Mesenchymal stem cell (in vitro differentiated cells and primary cell): Measurements from ENCODE around the gene CLSTN1.
"Not testable (repeated sequence)": the region's sequence is repeated elsewhere in the genome, so short reads cannot be mapped to it uniquely, and the experiment has no call there.

Source experiments
- DNase-seq: peaks from one replicate; pipeline ENCODE4 v3.0.0-alpha.2; 2013
- H2AFZ ChIP-seq: one replicate; pipeline ENCODE4 v1.6.1; 2013; ENCODE audit warnings: low read depth, mild to moderate bottlenecking, control low read depth, inconsistent platforms, low read length, moderate library complexity
- H2AK5ac ChIP-seq: 2 replicates; pipeline ENCODE4 v1.6.1; 2013; ENCODE audit warnings: low read length, moderate library complexity, mild to moderate bottlenecking, inconsistent platforms; ENCODE audit not compliant: severe bottlenecking
- H2BK120ac ChIP-seq: one replicate; pipeline ENCODE4 v1.6.1; 2013; ENCODE audit warnings: low read depth, mild to moderate bottlenecking, inconsistent platforms, low read length, moderate library complexity
- H2BK12ac ChIP-seq, 2 experiments: one replicate each; pipeline ENCODE4 v1.6.1; 2013; ENCODE audit warnings: inconsistent platforms in 2 of 2, low read length in 2 of 2, mild to moderate bottlenecking in 2 of 2, moderate library complexity in 2 of 2, control low read depth in 1 of 2
- H2BK15ac ChIP-seq: one replicate; pipeline ENCODE4 v1.6.1; 2013; ENCODE audit warnings: mild to moderate bottlenecking, low read depth, inconsistent platforms; ENCODE audit not compliant: poor library complexity, severe bottlenecking
- H2BK5ac ChIP-seq: 2 replicates; pipeline ENCODE4 v1.6.1; 2013; ENCODE audit warnings: low read depth, mild to moderate bottlenecking, low read length, control low read depth, inconsistent platforms; ENCODE audit not compliant: poor library complexity, severe bottlenecking
- H3K14ac ChIP-seq, 2 experiments: one replicate each; pipeline ENCODE4 v1.6.1; 2013; ENCODE audit warnings: inconsistent platforms in 2 of 2, low read length in 2 of 2, control low read depth in 1 of 2, mild to moderate bottlenecking in 1 of 2, moderate library complexity in 1 of 2
- H3K18ac ChIP-seq, 2 experiments: one replicate each; pipeline ENCODE4 v1.6.1; 2013; ENCODE audit warnings: inconsistent platforms in 2 of 2, low read length in 2 of 2, control low read depth in 1 of 2, low read depth in 1 of 2, mild to moderate bottlenecking in 1 of 2
- H3K23ac ChIP-seq, 2 experiments: one replicate each; pipeline ENCODE4 v1.6.1; 2013; ENCODE audit warnings: inconsistent platforms in 2 of 2, low read length in 2 of 2, mild to moderate bottlenecking in 2 of 2, moderate library complexity in 2 of 2, control low read depth in 1 of 2
- H3K27ac ChIP-seq: 2 replicates; pipeline ENCODE4 v1.5.1; 2013; ENCODE audit warnings: mild to moderate bottlenecking, moderate library complexity, low read length, control low read depth, inconsistent platforms; ENCODE audit not compliant: poor library complexity, severe bottlenecking
- H3K27me3 ChIP-seq, 2 experiments: 2 replicates each; pipeline versions ENCODE4 v1.6.1 to v1.7.0; 2013; ENCODE audit warnings: low read length in 2 of 2, mild to moderate bottlenecking in 2 of 2, moderate library complexity in 2 of 2, control low read depth in 1 of 2, inconsistent platforms in 1 of 2; ENCODE audit not compliant: control insufficient read depth in 1 of 2, insufficient read depth in 1 of 2
- H3K36me3 ChIP-seq, 2 experiments: 2 replicates each; pipeline versions ENCODE4 v1.6.1 to v1.7.0; 2013; ENCODE audit warnings: low read length in 2 of 2, control low read depth in 1 of 2, inconsistent platforms in 1 of 2, low read depth in 1 of 2, mild to moderate bottlenecking in 1 of 2; ENCODE audit not compliant: insufficient read depth in 2 of 2, control insufficient read depth in 1 of 2
- H3K4ac ChIP-seq, 2 experiments: one replicate each; pipeline ENCODE4 v1.6.1; 2013; ENCODE audit warnings: inconsistent platforms in 2 of 2, low read length in 2 of 2, mild to moderate bottlenecking in 2 of 2, moderate library complexity in 2 of 2, control low read depth in 1 of 2, low read depth in 1 of 2
- H3K4me1 ChIP-seq: 2 replicates; pipeline ENCODE4 v1.6.1; 2013; ENCODE audit warnings: low read depth, low read length, control low read depth; ENCODE audit not compliant: control insufficient read depth, insufficient read depth
- H3K4me2 ChIP-seq: 2 replicates; pipeline ENCODE4 v1.6.1; 2013; ENCODE audit warnings: low read length, mild to moderate bottlenecking, inconsistent platforms; ENCODE audit not compliant: poor library complexity, severe bottlenecking
- H3K4me3 ChIP-seq, 2 experiments: 2 replicates each; pipeline versions ENCODE4 v1.5.1 to v1.7.0; 2013; ENCODE audit warnings: low read length in 2 of 2, mild to moderate bottlenecking in 2 of 2, control low read depth in 1 of 2, low read depth in 1 of 2; ENCODE audit not compliant: insufficient read depth in 1 of 2
- H3K79me1 ChIP-seq: replicated peaks from 2 replicates; pipeline ENCODE4 v1.6.1; 2013; ENCODE audit warnings: mild to moderate bottlenecking, control low read depth, low read length, inconsistent platforms; ENCODE audit not compliant: poor library complexity, severe bottlenecking
- H3K9ac ChIP-seq: 2 replicates; pipeline ENCODE4 v1.7.0; 2013; ENCODE audit warnings: mild to moderate bottlenecking, low read length, moderate library complexity
- H3K9me3 ChIP-seq: 2 replicates; pipeline ENCODE4 v1.7.0; 2013; ENCODE audit warnings: mild to moderate bottlenecking, low read length; ENCODE audit not compliant: control insufficient read depth
- H4K8ac ChIP-seq: one replicate; pipeline ENCODE4 v1.6.1; 2013; ENCODE audit warnings: inconsistent platforms, mild to moderate bottlenecking, low read length, moderate library complexity
- H4K91ac ChIP-seq: one replicate; pipeline ENCODE4 v1.6.1; 2013; ENCODE audit warnings: mild to moderate bottlenecking, low read length, inconsistent platforms
- WGBS: methylation state at CpG from one replicate; pipeline ENCODE4 v1.1.7; 2013; ENCODE audit warnings: mixed read lengths; 5-methylcytosine and 5-hydroxymethylcytosine counted together

The CLSTN1 gene

GRCh38 chr1:9793291-9793690, 30.5 kb downstream of the CLSTN1 start:
- H2AK5ac ChIP-seq = peak overlapping the region; percentile 15
- WGBS = 95% methylated on average over 15 of the region's 15 CpGs

GRCh38 chr1:9792156-9793042, 31.4 kb downstream of the CLSTN1 start:
- peaks cover 15% of the 10 kb centered on the region for H3K79me1 ChIP-seq
- no peak for DNase-seq
- 77% methylated on average over 12 of the region's 14 CpGs for WGBS
- no peak overlapping the region for H4K91ac ChIP-seq
- H2BK120ac ChIP-seq = no peak overlapping the region
- H2BK15ac ChIP-seq = no peak overlapping the region
- no peak overlapping the region for H3K18ac ChIP-seq
- H3K4me2 ChIP-seq = peak overlapping the region; percentile 3
- H3K9me3 ChIP-seq = no peaks in the 10 kb centered on the region
- H2AFZ ChIP-seq = no peak overlapping the region
- peaks cover 25% of the 10 kb centered on the region for H3K4me1 ChIP-seq
- no peaks in the 10 kb centered on the region for H3K36me3 ChIP-seq
- H3K4me3 ChIP-seq = no peak overlapping the region
- H3K23ac ChIP-seq = no peak overlapping the region
- H2BK5ac ChIP-seq = no peak overlapping the region
- no peak overlapping the region for H3K27ac ChIP-seq
- no peaks in the 10 kb centered on the region for H3K27me3 ChIP-seq
- H3K14ac ChIP-seq = no peak overlapping the region
- H2AK5ac ChIP-seq = no peak overlapping the region
- H3K9ac ChIP-seq = no peak overlapping the region
- H4K8ac ChIP-seq = no peak overlapping the region
- H2BK12ac ChIP-seq = no peak overlapping the region
- H3K4ac ChIP-seq = no peak overlapping the region

More at GRCh38 chr1:9793291-9793690, 30.5 kb downstream of the CLSTN1 start:
- H2BK120ac ChIP-seq = no peak overlapping the region
- H3K9ac ChIP-seq = no peak overlapping the region
- H3K4ac ChIP-seq = no peak overlapping the region
- no peak overlapping the region for H2BK5ac ChIP-seq
- no peak overlapping the region for H2BK15ac ChIP-seq
- H4K91ac ChIP-seq = no peak overlapping the region
- no peaks in the 10 kb centered on the region for H3K36me3 ChIP-seq
- no peak overlapping the region for H3K23ac ChIP-seq
- H3K27me3 ChIP-seq = no peaks in the 10 kb centered on the region
- no peak overlapping the region for H3K18ac ChIP-seq
- no peak overlapping the region for H3K4me2 ChIP-seq
- peaks cover 28% of the 10 kb centered on the region for H3K4me1 ChIP-seq
- peaks cover 12% of the 10 kb centered on the region for H3K79me1 ChIP-seq
- H2BK12ac ChIP-seq = no peak overlapping the region
- H3K14ac ChIP-seq = no peak overlapping the region
- no peak overlapping the region for H2AFZ ChIP-seq
- no peak overlapping the region for H3K27ac ChIP-seq
- no peak overlapping the region for H3K4me3 ChIP-seq
- no peak for DNase-seq
- no peaks in the 10 kb centered on the region for H3K9me3 ChIP-seq
- no peak overlapping the region for H4K8ac ChIP-seq

- H3K14ac ChIP-seq, DNase-seq, H2BK5ac ChIP-seq, H2BK120ac ChIP-seq, H3K18ac ChIP-seq, H2AFZ ChIP-seq, H3K36me3 ChIP-seq, H3K9me3 ChIP-seq, H2BK15ac ChIP-seq, H2BK12ac ChIP-seq, H3K4me2 ChIP-seq, H4K8ac ChIP-seq, H3K27me3 ChIP-seq, H3K4ac ChIP-seq, H3K23ac ChIP-seq, H2AK5ac ChIP-seq, H4K91ac ChIP-seq, H3K9ac ChIP-seq, H3K4me3 ChIP-seq, H3K27ac ChIP-seq: not testable (repeated sequence)
- Histone ChIP-seq H3K4me1 (peaks cover 18% of the 10 kb centered on the region), H3K79me1 (peaks cover 18% of the 10 kb centered on the region)
- 100% methylated on average over 4 of the region's 4 CpGs for WGBS
These were observed 34.1 kb downstream of the CLSTN1 start for GRCh38 chr1:9789700-9790099.

- H3K79me1 ChIP-seq = peaks cover 26% of the 10 kb centered on the region
- 97% methylated on average over 8 of the region's 8 CpGs for WGBS
- no peak overlapping the region for H2BK5ac ChIP-seq
- no peak overlapping the region for H4K91ac ChIP-seq
- peaks cover 14% of the 10 kb centered on the region for H3K4me1 ChIP-seq
- H2AFZ ChIP-seq = no peak overlapping the region
- no peak overlapping the region for H3K4ac ChIP-seq
- H3K9me3 ChIP-seq = no peaks in the 10 kb centered on the region
- H3K23ac ChIP-seq = no peak overlapping the region
- no peak for DNase-seq
- H3K36me3 ChIP-seq = peaks cover 0 to 4% of the 10 kb centered on the region in 2 experiments
- no peak overlapping the region for H2BK15ac ChIP-seq
- H3K4me2 ChIP-seq = no peak overlapping the region
- H3K27ac ChIP-seq = no peak overlapping the region
- H3K14ac ChIP-seq = no peak overlapping the region
- H2BK12ac ChIP-seq = no peak overlapping the region
- no peak overlapping the region for H2BK120ac ChIP-seq
- H3K4me3 ChIP-seq = no peak overlapping the region
- no peak overlapping the region for H3K18ac ChIP-seq
- H2AK5ac ChIP-seq = no peak overlapping the region
- H3K27me3 ChIP-seq = no peaks in the 10 kb centered on the region
- H4K8ac ChIP-seq = no peak overlapping the region
- H3K9ac ChIP-seq = no peak overlapping the region
These were observed 36.1 kb downstream of the CLSTN1 start for GRCh38 chr1:9787702-9788101.
